Muscle of arm (tissue), 12 donors: ENCODE data around the gene INTS6. TPM values are rescaled to one million over a fixed set of nuclear protein-coding genes. Genes with fewer than 3 reads are reported as not detected.

ENCODE experiments used
- DNase-seq: peaks from one replicate; pipeline ENCODE4 v3.0.0-alpha.2; 2013
- polyA plus RNA-seq, 12 donors: library from polyadenylated mRNA; unstranded; fragments of 120-200 nt; gene quantifications; one replicate each; pipeline ENCODE4 v1.2.1, GENCODE V29; 2013; ENCODE audit not compliant: insufficient read length in 12 of 12

Gene INTS6
- polyA plus RNA-seq, 12 donors = 18.9 to 38.2 (median 23.3) TPM; not detected in 1

- no peak for DNase-seq
Observed at GRCh38 chr13:51348069-51348967, 104.5 kb downstream of the INTS6 start.

- no peak for DNase-seq
Observed at GRCh38 chr13:51347099-51347498, 105.7 kb downstream of the INTS6 start.

GRCh38 chr13:51346397-51346796, 106.4 kb downstream of the INTS6 start:
- DNase-seq = no peak

GRCh38 chr13:51343475-51343874, 109.4 kb downstream of the INTS6 start:
- DNase-seq = no peak

- DNase-seq = no peak
Observed at GRCh38 chr13:51342706-51343105, 110.1 kb downstream of the INTS6 start.

GRCh38 chr13:51341791-51342190, 111.0 kb downstream of the INTS6 start:
- DNase-seq = no peak

GRCh38 chr13:51341232-51341631, 111.6 kb downstream of the INTS6 start:
- no peak for DNase-seq

GRCh38 chr13:51339952-51340732, 112.7 kb downstream of the INTS6 start:
- DNase-seq = no peak

- no peak for DNase-seq
Observed at GRCh38 chr13:51339354-51339753, 113.5 kb downstream of the INTS6 start, which contains the start of gene SERPINE3. SERPINE3 (plus strand) TSS chr13:51339691; CDS start chr13:51341092, 1,401 bp downstream.

GRCh38 chr13:51336746-51337145, 116.1 kb downstream of the INTS6 start:
- no peak for DNase-seq

GRCh38 chr13:51333826-51334225, 119.0 kb downstream of the INTS6 start:
- DNase-seq = no peak

- DNase-seq = no peak
Observed at GRCh38 chr13:51333421-51333820, 119.4 kb downstream of the INTS6 start.

GRCh38 chr13:51332566-51333361, 120.1 kb downstream of the INTS6 start:
- no peak for DNase-seq

- no peak for DNase-seq
Observed at GRCh38 chr13:51331354-51331861, 121.4 kb downstream of the INTS6 start.

- no peak for DNase-seq
Observed at GRCh38 chr13:51330791-51331190, 122.0 kb downstream of the INTS6 start.

- DNase-seq = no peak
Observed at GRCh38 chr13:51329606-51330005, 123.2 kb downstream of the INTS6 start.

- no peak for DNase-seq
Observed at GRCh38 chr13:51328488-51328887, 124.3 kb downstream of the INTS6 start.

GRCh38 chr13:51327961-51328360, 124.9 kb downstream of the INTS6 start:
- DNase-seq = no peak

GRCh38 chr13:51326777-51327176, 126.1 kb downstream of the INTS6 start:
- DNase-seq = no peak

GRCh38 chr13:51325837-51326236, 127.0 kb downstream of the INTS6 start:
- DNase-seq = no peak

- no peak for DNase-seq
Observed at GRCh38 chr13:51324714-51325420, 128.0 kb downstream of the INTS6 start.
